ENCODE measurements around the gene ANP32D.
"Not testable (repeated sequence)": the region's sequence is repeated elsewhere in the genome, so short reads cannot be mapped to it uniquely, and the experiment has no call there.

Gene ANP32D

DNA sequence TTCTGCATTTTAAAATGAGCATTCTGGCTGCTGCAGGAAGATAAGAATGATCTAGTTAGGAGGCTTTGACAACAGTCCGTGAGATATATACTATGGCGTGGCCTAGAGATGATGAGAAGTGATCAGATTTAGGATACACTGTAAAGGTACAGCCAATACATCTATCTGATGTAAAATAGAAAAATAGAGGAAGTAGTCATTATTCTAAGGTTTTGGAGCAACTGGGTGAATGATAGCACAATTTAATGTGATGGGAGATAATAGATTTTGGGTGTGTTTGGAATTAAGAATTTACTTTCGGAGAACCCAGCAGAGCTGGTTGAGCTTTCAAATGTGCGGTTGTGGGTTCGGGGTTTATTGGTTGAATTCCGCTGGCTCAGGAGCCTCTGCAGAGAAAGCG lies at the start of gene ANP32D:
Gene ANP32D (plus strand): TSS at position 301 of the 400 bp plus-strand sequence. CDS start 106 bp downstream, outside the sequence.
- DNase-seq (ENCODE audit: low read depth) = no peak

DNA sequence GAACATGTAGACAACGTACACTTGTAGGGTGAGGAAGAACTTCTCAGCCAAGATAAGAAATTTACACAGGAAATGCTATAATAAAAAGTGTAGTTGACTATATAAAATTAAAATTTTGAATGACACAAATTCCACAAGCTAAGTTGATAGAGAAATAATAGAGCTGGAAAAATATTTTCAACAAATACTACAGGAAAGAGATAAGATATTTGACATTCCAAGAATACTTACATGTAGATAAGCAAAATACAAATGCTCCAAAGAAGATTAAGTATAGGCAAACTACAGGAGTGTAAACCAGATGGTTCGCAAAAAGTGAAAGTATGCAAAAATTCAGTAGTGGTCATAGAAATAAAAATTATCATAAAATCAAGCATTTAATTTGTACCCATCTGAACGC lies 49.2 kb upstream of the ANP32D start:
- no peak for DNase-seq (ENCODE audit: low read depth)

DNA sequence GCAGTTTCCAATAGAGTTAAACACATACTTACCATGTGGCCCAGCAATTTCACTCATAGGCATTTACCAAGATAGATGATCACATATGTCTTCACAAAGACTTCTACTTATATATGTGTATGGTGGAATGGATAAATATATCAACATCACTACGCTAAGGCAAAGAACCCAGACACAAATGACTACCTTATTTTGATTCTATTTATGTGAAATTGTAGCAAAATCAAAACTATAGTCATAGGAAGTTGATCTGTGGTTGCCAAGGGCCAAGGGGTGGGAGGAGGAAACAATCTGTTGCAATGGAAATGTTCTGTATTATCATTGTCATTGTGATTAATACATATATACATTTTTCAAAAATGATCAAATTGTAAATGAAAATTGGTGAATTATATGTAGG lies 47.7 kb upstream of the ANP32D start:
- no peak for DNase-seq (ENCODE audit: low read depth)

DNA sequence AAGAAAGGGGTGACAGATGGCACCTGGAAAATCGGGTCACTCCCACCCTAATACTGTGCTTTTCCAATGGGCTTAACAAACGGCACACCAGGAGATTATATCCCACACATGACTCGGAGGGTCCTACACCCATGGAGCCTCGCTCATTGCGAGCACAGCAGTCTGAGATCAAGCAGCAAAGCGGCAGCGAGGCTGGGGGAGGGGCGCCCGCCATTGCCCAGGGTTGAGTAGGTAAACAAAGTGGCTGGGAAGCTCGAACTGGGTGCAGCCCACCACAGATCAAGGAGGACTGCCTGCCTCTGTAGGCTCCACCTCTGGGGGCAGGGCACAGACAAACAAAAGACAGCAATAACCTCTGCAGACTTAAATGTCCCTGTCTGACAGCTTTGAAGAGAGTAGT lies 38.3 kb upstream of the ANP32D start:
- DNase-seq (ENCODE audit: low read depth) = not testable (repeated sequence)

DNA sequence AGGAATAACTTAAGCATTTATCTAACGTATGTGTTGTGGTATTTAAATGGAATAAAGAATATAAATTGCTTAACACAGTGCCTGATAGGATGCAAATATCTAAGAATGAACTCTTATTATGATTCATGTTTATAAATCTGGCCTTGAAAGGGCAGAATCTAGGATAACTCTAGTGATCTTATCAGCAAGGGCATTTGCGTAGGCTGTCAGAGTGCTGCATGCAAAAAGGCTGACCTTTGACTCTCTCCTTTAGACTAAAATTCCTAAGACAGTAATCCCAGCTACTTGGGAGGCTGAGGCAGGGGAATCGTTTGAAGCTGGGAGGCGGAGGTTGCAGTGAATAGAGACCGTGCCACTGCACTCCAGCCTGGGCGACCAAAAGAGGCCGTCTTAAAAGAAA lies 31.3 kb upstream of the ANP32D start:
- DNase-seq (ENCODE audit: low read depth) = no peak

DNA sequence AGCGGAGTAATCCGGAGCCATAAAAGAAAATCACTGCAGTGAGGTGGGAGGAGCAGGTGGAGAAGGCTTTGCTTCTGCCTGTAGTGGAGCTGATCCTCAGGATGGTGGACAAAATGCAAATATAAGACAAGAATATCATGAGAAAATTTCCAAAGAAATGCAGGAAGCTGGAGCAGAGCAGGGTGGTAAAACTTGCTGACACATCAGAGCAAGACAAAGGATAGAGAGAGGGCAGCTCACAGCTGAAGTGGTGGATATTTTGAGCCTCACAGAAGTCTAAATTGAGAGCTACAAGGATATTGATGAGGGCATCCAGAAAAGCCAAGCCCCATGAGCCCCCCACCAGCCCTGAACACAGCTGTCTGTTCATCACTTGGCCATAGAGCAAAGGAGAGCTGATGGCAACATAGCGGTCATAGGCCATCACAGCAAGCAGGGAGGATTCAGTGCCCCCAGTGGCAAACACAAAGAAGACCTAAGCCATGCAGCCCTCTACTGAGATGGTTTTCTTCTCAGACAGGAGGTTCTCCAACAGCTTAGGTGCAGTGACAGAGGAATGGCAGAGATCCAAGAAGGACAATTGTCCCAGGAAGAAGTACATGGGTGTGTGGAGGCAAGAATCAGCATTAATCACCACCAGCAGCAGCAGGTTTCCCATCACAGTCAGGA lies 30.0 kb upstream of the ANP32D start:
- no peak for DNase-seq (ENCODE audit: low read depth)

DNA sequence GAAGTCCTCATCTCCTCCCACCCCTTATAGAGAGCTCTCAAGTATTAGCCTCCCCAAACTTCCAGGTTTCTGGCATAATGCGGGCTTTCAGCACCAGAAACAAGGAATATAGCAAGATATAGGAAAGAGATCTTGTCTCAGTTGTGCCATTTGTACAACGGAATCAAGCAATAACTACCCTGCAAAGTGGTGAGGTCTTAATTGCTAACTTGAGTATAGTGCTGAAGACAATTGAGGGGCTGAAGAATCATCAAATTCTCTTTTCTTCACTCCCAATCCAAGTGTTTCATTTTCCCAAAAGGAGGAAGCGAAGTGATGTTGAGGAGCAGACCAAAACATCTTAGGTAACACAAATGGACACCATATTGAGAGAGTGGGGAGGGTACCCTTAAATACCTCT lies 26.8 kb upstream of the ANP32D start:
- no peak for DNase-seq (ENCODE audit: low read depth)

DNA sequence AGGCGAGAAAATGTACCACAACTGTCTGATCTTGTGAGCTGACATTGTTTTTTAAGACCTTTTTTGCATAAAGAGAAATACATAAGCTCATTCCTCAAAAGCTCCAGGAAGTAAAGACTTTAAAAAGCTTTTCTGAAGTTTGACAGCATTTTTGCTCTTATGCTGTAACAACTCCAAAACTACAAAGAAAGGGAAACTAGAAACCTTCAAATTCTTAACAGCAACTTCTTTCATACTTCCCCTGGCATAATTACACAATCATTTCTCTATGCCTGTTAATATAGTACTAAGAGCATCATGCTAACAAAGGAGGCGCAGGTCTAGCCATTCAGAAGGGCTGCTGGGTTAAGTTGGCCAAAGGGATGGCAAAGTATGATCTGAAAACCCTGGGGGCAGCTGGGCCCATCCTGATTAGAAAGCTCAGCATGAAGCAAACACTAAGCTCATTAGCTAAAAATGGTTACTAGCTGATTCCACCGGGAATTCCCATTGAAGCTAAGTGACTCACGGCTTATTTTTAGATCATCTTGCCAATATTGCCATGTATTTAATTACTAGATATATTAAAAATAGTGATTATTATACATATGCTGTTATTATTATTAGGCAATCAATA lies 26.1 kb upstream of the ANP32D start:
- DNase-seq (ENCODE audit: low read depth) = no peak

DNA sequence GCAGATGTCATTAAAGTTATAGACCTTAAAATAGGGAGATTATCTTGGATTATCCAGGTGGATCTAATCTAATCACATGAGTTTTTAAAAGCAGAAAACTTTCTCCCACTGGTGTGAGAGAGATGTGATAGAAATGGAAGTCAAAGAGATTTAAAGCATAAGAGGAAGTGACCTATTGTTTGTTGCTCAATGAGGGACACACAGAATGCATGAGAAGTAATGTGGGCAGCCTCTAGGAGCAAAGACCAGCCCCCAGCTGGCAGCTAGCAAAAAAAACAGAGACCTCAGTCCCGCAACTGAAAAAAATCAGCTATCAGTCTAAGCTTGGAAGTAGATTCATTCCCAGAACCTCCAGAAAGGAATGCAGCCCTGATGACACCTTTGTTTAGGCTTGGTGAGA lies 24.6 kb upstream of the ANP32D start:
- DNase-seq (ENCODE audit: low read depth) = no peak

DNA sequence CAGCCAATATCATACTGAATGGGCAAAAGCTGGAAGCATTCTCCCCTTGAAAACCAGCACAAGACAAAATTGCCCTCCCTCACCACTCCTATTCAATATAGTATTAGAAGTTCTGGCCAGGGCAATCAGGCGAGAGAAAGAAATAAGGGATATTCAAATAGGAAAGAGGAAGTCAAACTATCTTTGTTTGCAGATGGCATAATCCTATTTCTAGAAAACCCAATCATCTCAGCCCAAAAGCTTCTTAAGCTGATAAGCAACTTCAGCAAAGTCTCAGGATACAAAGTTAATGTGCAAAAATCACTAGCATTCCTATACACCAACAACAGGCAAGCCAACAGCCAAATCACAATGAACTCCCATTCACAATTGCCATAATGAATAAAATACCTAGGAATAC lies 21.0 kb upstream of the ANP32D start:
- DNase-seq (ENCODE audit: low read depth) = no peak

DNA sequence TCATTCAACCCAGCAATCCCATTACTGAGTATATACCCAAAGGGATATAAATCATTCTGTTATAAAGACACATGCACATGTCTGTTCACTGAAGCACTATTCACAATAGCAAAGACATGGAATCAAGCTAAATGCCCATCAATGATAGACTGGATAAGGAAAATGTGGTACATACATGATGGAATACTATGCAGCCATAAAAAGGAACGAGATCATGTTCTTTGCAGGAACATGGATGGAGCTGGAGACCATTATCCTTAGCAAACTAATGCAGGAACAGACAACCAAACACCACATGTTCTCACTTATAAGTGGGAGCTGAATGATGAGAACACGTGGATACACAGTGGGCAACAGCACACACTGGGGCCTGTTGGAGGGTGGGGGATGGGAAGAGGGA lies 19.4 kb upstream of the ANP32D start:
- not testable (repeated sequence) for DNase-seq (ENCODE audit: low read depth)

DNA sequence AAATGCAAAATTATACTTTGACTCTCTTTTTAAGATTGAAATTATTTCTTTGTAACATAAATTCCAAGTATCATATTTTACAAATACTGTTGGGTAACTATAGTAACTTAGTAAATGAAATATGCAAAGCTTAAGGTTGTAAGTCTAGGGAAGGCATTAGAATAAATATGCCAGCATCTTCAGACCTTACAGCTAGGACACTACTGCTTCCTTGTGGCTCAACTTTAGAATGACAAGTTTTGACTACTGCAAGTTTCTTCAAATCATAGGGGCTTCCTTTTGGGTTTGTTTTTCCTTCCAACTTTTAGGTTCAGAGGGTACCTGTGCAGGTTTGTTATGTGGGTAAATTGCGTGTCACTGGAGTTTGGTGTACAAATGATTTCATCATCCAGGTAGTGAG lies 17.7 kb upstream of the ANP32D start:
- no peak for DNase-seq (ENCODE audit: low read depth)

DNA sequence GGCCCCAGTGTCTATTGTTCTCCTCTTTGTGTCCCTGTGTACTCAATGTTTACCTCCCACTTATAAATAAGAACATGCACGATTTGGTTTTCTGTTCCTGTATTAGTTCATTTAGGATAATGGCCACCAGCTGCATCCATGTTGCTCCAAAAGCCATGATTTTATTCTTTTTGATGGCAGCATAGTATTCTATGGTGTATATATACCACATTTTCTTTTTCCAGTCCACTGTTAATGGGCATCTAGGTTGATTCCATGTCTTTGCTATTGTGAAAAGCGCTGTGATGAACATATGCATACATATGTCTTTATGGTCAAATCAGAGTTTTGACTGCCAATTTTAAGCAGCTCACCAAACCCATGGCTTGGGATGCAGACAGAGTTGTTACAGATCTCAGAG lies 17.2 kb upstream of the ANP32D start:
- DNase-seq (ENCODE audit: low read depth) = no peak

DNA sequence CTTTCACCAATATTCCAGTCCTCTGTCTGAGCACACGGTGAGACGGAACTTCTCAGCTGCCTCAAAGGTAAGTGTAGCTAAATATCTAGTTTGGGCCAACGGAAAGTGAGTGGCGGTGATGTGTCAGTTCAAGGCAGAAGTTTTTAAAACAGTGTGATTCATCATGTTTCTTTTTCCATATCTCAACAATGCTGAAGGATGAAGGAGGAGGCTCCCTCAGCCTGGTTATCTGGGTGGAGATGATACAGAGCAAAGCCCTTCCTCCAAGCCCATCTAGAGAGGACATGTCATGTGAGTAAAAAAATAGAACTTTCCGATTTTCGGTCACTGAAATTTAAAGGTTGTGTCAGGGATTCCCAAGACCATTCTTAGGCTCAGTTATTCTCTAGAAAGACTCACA lies 13.1 kb upstream of the ANP32D start:
- no peak for DNase-seq (ENCODE audit: low read depth)

DNA sequence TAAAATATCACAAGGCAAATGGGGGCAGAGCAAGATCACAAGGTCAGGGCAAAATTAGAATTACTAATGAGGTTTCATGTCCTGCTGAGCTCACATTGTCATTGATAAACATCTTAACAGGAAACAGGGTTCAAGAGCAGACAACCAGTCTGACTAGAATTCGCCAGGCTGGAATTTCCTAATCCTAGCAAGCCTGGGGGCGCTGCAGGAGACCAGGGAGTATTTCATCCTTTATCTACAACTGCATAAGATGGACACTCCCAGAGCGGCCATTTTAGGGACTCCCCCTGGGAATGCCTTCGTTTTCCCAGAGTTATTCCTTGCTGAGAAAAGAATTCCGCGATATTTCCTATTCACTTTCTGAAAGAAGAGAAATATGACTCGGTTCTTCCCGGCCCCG lies 3.3 kb upstream of the ANP32D start:
- not testable (repeated sequence) for DNase-seq (ENCODE audit: low read depth)

DNA sequence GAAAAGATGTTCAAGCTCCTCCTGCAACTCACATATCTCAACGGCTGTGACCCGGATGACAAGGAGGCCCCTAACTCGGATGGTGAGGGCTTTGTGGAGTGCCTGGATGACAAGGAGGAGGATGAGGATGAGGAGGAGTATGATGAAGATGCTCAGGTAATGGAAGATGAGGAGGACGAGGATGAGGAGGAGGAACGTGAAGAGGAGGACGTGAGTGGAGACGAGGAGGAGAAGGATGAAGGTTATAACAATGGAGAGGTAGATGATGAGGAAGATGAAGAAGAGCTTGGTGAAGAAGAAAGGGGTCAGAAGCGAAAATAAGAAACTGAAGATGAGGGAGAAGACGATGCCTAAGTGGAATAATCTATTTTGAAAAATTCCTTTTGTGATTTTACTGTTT lies 702 bp downstream of the ANP32D start:
- DNase-seq (ENCODE audit: low read depth) = no peak

DNA sequence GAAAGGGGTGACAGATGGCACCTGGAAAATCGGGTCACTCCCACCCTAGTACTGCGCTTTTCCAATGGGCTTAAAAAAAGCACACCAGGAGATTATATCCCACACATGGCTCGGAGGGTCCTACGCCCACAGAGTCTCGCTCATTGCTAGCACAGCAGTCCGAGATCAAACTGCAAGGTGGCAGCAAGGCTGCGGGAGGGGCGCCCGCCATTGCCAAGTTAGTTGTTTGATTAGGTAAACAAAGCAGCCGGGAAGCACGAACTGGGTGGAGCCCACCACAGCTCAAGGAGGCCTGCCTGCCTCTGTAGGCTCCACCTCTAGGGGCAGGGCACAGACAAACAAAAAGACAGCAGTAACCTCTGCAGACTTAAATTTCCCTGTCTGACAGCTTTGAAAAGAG lies 2.1 kb downstream of the ANP32D start:
- DNase-seq (ENCODE audit: low read depth) = not testable (repeated sequence)

DNA sequence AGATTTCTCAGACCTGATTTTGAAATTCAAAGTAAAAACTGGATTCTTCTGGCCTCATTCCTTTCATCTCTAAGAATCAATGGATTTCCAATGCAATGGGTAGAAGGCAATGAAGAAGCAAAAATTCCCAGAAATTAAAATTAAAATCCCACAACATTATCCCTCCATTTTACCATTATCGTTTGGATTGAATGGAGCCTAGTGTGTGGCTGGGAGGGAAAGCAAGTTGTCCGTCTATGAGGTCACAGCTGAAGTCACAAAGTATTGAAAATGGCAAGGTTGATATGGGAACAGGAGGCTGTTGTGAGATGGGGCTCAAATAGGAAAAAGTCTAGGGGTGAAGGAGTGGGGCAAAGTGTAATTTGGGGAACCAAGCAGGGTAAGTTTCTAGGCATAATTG lies 9.8 kb downstream of the ANP32D start, which contains the start of gene C12orf54:
Gene C12orf54 (plus strand): TSS at position 301 of the 400 bp plus-strand sequence. CDS start 799 bp downstream, outside the sequence.
- DNase-seq (ENCODE audit: low read depth) = no peak

DNA sequence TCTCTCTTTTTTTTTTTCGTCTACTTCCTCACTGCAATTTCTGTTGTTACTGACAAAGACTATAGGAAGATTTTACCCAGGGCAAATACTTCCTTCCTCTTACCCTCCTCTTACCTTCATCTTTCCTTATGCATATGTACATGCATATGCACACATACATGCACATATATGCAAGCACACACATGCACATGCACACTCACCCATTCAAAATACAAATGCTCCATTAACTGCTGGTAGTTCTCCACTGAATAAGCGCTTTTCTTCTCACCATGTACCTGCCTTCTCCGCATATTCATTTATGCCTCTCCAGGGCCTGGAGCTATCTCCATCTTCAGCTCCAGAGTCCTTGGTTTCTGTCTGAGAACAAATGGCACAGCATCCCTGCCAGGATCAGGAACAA lies 10.6 kb downstream of the ANP32D start:
- DNase-seq (ENCODE audit: low read depth) = no peak

DNA sequence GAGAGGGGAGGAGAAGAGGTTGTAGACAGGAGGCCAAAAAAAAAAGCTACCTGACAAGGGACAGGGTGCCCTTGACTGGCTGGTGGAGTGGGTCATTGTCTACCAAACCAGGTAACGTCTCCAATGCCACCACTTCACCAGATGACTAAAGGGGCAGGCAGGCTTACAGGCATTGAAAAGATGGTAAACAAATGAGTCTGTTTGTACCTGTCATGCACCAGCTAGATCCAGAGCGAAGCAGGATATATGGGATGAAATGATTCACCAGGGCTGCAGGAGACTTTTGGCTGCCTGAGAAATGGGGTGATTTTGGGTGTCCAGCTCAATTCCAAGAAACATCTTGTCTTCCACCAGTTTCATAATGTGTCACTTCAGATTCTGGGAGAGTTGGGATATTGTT lies 13.9 kb downstream of the ANP32D start:
- DNase-seq (ENCODE audit: low read depth) = no peak

DNA sequence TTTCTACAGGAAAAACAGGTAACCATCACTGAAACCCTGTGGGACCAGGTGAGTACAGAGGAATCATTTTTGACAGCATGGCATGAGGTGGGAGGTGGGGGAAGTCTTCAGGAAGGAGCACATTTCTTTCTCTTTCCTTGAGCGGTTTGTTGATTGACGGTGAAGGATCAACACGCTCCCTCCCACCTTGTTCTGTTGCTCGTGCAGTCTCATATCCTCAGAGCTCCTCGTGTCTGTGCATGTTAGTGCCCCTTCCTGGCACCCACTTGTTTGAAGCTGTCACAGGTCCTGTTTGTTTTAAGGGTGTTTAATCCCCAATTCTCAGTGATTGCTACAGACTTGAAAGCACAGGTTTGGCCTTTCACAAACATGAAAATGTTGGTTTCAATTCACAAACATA lies 14.3 kb downstream of the ANP32D start:
- no peak for DNase-seq (ENCODE audit: low read depth)

DNA sequence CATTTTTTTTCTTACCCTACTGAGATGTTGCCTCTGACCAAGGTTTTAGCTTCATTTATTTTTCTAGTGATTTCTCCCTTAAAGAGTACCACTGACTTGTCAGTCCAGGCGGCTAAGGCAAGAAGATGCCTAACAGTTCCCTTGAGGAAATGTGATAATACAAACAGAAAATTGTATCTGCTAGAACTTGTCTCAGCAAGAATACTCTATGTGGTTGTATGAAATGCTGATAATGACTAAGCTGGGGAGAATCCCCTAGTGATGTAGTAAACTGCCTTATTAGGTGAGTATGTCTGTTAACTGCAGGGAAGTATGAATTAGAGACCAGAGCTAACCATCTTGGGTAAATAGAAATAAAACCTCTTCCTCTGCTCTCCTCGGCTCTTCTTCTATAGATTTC lies 16.7 kb downstream of the ANP32D start:
- DNase-seq (ENCODE audit: low read depth) = no peak

DNA sequence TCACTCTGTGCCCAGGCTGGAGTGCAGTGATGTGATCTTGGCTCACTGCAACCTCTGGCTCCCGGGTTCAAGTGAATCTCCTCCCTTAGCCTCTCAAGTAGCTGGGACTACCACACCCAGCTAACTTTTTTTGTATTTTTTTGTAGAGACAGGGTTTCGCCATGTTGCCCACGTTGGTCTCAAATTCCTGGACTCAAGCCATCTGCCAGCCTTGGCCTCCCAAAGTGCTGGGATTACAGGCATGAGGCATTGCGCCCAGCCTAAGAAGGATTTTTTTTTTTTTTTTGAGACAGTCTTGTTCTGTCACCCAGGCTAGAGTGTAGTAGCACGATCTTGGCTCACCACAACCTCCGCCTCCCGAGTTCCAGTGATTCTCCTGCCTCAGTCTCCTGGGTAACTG lies 17.1 kb downstream of the ANP32D start:
- not testable (repeated sequence) for DNase-seq (ENCODE audit: low read depth)

DNA sequence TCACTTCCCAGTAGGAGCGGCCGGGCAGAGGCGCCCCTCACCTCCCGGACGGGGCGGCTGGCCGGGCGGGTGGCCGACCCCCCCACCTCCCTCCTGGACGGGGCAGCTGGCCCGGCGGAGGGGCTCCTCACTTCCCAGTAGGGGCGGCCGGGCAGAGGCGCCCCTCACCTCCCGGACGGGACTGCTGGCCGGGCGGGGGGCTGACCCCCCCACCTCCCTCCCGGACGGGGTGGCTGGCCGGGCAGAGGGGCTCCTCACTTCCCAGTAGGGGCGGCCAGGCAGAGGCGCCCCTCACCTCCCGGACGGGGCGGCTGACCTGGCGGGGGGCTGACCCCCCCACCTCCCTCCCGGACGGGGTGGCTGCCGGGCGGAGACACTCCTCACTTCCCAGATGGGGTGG lies 27.9 kb downstream of the ANP32D start:
- DNase-seq (ENCODE audit: low read depth) = not testable (repeated sequence)
